Hepatocyte (in vitro differentiated cells): Measurements from ENCODE around the gene TIGD2. TPM values are rescaled to one million over a fixed set of nuclear protein-coding genes. Genes with fewer than 3 reads are reported as not detected.

Experiments
- DNase-seq: peaks from one replicate; pipeline ENCODE4 v3.0.0-alpha.2; 2016; ENCODE audit warnings: low spot score
- H2AFZ ChIP-seq: fragments of 200-600 bp; sonication (generic); 2 replicates; pipeline ENCODE4 v1.6.0; 2016; ENCODE audit warnings: antibody characterized with exemption, mild to moderate bottlenecking
- H3K27ac ChIP-seq: fragments of 200-600 bp; sonication (generic); 2 replicates; pipeline ENCODE4 v1.5.1; 2016; ENCODE audit warnings: mild to moderate bottlenecking
- H3K27me3 ChIP-seq: fragments of 200-600 bp; sonication (generic); 2 replicates; pipeline ENCODE4 v1.6.1; 2016
- H3K36me3 ChIP-seq: fragments of 200-600 bp; sonication (generic); replicated peaks from 2 replicates; pipeline ENCODE4 v1.5.1; 2016; ENCODE audit warnings: low read depth; ENCODE audit not compliant: insufficient read depth
- H3K4me1 ChIP-seq: fragments of 200-600 bp; sonication (generic); 2 replicates; pipeline ENCODE4 v1.5.1; 2016; ENCODE audit warnings: mild to moderate bottlenecking, moderate library complexity; ENCODE audit not compliant: insufficient read depth
- H3K4me2 ChIP-seq: fragments of 200-600 bp; sonication (generic); 2 replicates; pipeline ENCODE4 v1.6.0; 2016
- H3K4me3 ChIP-seq: fragments of 200-600 bp; sonication (generic); 2 replicates; pipeline ENCODE4 v1.5.1; 2016; ENCODE audit warnings: mild to moderate bottlenecking
- H3K79me2 ChIP-seq: fragments of 200-600 bp; sonication (generic); 2 replicates; pipeline ENCODE4 v1.6.0; 2017; ENCODE audit warnings: mild to moderate bottlenecking
- H3K9me2 ChIP-seq: fragments of 200-600 bp; sonication (generic); replicated peaks from 2 replicates; pipeline ENCODE4 v1.6.0; 2017; ENCODE audit warnings: mild to moderate bottlenecking; ENCODE audit not compliant: insufficient read depth
- H3K9me3 ChIP-seq: fragments of 200-600 bp; sonication (generic); 2 replicates; pipeline ENCODE4 v1.5.1; 2016; ENCODE audit warnings: low read depth, mild to moderate bottlenecking
- H4K20me1 ChIP-seq: fragments of 200-600 bp; sonication (generic); 2 replicates; pipeline ENCODE4 v1.6.0; 2016; ENCODE audit warnings: mild to moderate bottlenecking; ENCODE audit not compliant: insufficient read depth, poor library complexity, severe bottlenecking
- EZH2 ChIP-seq: fragments of 200-600 bp; sonication (generic); IDR thresholded peaks from 2 replicates; pipeline ENCODE4 v1.6.1; 2016; ENCODE audit warnings: antibody characterized with exemption, mild to moderate bottlenecking, borderline replicate concordance
- EZH2phosphoT487 ChIP-seq: fragments of 200-600 bp; sonication (generic); IDR thresholded peaks from one replicate; pipeline ENCODE4 v1.6.1; 2018; ENCODE audit warnings: antibody characterized with exemption, mild to moderate bottlenecking, low read depth, moderate library complexity; ENCODE audit not compliant: unreplicated experiment, severe bottlenecking
- WGBS: methylation state at CpG from one replicate; pipeline ENCODE4 v1.1.6; 2016; ENCODE audit warnings: low lambda C conversion rate; ENCODE audit errors: missing lambda C conversion rate; 5-methylcytosine and 5-hydroxymethylcytosine counted together
- polyA plus RNA-seq: library from polyadenylated mRNA; unstranded; fragments of >200 nt; fragmentation: Nextera tagmentation; extraction: Ambion mirVana; gene quantifications from 2 replicates; pipeline ENCODE4 v1.2.1, GENCODE V29; 2016
- total RNA-seq: library from RNA; depleted of rRNA; stranded (reverse); fragments of >200 nt; gene quantifications from 2 replicates; pipeline ENCODE4 v1.2.3, GENCODE V29; 2014
- TF ChIP-seq, protein P1 (sequence below): fragments of 200-600 bp; sonication (generic); IDR thresholded peaks from 2 replicates; pipeline ENCODE4 v1.5.1; 2016; ENCODE audit warnings: antibody characterized with exemption, mild to moderate bottlenecking; ENCODE audit not compliant: poor library complexity

Gene TIGD2
- total and polyA plus RNA-seq, 2 experiments from 2014 or later = 10.0 to 15.7 TPM

- H3K4me1 ChIP-seq = peaks cover 10% of the 10 kb centered on the region
- no peaks in the 10 kb centered on the region for H3K79me2 ChIP-seq
- H4K20me1 ChIP-seq = no peaks in the 10 kb centered on the region
- H3K4me3 ChIP-seq = no peak overlapping the region
- peak overlapping the region; percentile 47 for H3K27ac ChIP-seq
- H3K4me2 ChIP-seq = no peak overlapping the region
- WGBS = 42% methylated on average over 1 of the region's 1 CpG
- no peak overlapping the region for H2AFZ ChIP-seq
- H3K36me3 ChIP-seq = no peaks in the 10 kb centered on the region
- H3K27me3 ChIP-seq = no peaks in the 10 kb centered on the region
- TF ChIP-seq, protein P1, sequence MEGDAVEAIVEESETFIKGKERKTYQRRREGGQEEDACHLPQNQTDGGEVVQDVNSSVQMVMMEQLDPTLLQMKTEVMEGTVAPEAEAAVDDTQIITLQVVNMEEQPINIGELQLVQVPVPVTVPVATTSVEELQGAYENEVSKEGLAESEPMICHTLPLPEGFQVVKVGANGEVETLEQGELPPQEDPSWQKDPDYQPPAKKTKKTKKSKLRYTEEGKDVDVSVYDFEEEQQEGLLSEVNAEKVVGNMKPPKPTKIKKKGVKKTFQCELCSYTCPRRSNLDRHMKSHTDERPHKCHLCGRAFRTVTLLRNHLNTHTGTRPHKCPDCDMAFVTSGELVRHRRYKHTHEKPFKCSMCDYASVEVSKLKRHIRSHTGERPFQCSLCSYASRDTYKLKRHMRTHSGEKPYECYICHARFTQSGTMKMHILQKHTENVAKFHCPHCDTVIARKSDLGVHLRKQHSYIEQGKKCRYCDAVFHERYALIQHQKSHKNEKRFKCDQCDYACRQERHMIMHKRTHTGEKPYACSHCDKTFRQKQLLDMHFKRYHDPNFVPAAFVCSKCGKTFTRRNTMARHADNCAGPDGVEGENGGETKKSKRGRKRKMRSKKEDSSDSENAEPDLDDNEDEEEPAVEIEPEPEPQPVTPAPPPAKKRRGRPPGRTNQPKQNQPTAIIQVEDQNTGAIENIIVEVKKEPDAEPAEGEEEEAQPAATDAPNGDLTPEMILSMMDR = no peak
- TF ChIP-seq EZH2 (no peak), EZH2phosphoT487 (no peak)
- no peak for DNase-seq
- no peaks in the 10 kb centered on the region for H3K9me2 ChIP-seq
- H3K9me3 ChIP-seq = no peaks in the 10 kb centered on the region
Measured at GRCh38 chr4:89129080-89129640, 17.8 kb downstream of the TIGD2 start.

DNA sequence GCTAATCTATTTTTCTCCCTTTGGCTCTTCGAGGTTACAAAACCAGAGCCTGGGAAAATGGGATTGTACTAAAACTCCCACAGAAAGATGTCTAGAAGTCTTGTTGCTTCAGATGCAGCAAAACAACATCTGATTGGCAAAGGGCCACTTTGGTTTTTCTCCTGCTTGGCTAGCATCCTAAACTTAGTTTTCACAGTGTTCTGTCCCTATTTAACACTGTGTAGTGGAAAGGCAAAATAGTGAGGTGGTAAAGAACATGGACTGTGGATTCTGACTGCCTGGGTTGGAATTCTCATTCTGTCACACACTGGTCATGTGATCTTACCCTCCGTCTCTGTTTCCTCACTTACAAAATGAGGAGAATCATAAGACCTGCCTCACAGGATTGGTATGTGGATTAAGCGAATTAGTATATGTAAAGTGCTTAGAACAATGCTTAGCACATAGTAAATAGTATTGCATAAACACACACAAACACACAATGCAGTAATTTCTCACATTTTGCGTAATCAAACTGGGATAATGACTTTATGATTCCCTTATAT lies 23.5 kb downstream of the TIGD2 start:
- peak; percentile 73 for DNase-seq
- no peaks in the 10 kb centered on the region for H3K9me3 ChIP-seq
- no peaks in the 10 kb centered on the region for H3K36me3 ChIP-seq
- no peak overlapping the region for H3K4me3 ChIP-seq
- 66% methylated on average over 4 of the region's 4 CpGs for WGBS
- H2AFZ ChIP-seq = no peak overlapping the region
- no peak overlapping the region for H3K4me2 ChIP-seq
- H3K4me1 ChIP-seq = peaks cover 4% of the 10 kb centered on the region
- no peak for TF ChIP-seq EZH2
- no peak for TF ChIP-seq EZH2phosphoT487
- TF ChIP-seq, protein P1 = no peak
- H3K27ac ChIP-seq = peak overlapping the region; percentile 57
- no peaks in the 10 kb centered on the region for H4K20me1 ChIP-seq
- H3K27me3 ChIP-seq = no peaks in the 10 kb centered on the region
- no peaks in the 10 kb centered on the region for H3K9me2 ChIP-seq
- no peaks in the 10 kb centered on the region for H3K79me2 ChIP-seq

GRCh38 chr4:89136525-89136924 lies 25.2 kb downstream of the TIGD2 start:
- DNase-seq = peak; percentile 44
- peak overlapping the region; percentile 25 for H3K27ac ChIP-seq

More at GRCh38 chr4:89136525-89136924, 25.2 kb downstream of the TIGD2 start:
- H3K9me3 ChIP-seq = no peaks in the 10 kb centered on the region
- no peaks in the 10 kb centered on the region for H3K79me2 ChIP-seq
- TF ChIP-seq EZH2 = no peak
- no peak for TF ChIP-seq EZH2phosphoT487
- TF ChIP-seq, protein P1 = no peak
- H3K9me2 ChIP-seq = no peaks in the 10 kb centered on the region
- 51% methylated on average over 3 of the region's 3 CpGs for WGBS
- H3K4me1 ChIP-seq = peaks cover 4% of the 10 kb centered on the region
- no peaks in the 10 kb centered on the region for H3K36me3 ChIP-seq
- H3K27me3 ChIP-seq = no peaks in the 10 kb centered on the region
- no peaks in the 10 kb centered on the region for H4K20me1 ChIP-seq
- no peak overlapping the region for H3K4me3 ChIP-seq
- no peak overlapping the region for H2AFZ ChIP-seq
- H3K4me2 ChIP-seq = no peak overlapping the region
